GM12872 (cell line): ENCODE results near the gene TMEM225.

Experiments
- CTCF ChIP-seq: IDR thresholded peaks from 3 replicates; pipeline ENCODE4 v1.5.1; 2011; ENCODE audit warnings: low read depth, mild to moderate bottlenecking, low read length, moderate library complexity; ENCODE audit not compliant: insufficient read depth

The TMEM225 gene

GRCh38 chr11:123839131-123839530 is 46.3 kb downstream of the TMEM225 start:
- no peak for TF ChIP-seq CTCF

GRCh38 chr11:123838659-123839058 is 46.8 kb downstream of the TMEM225 start:
- TF ChIP-seq CTCF = no peak

GRCh38 chr11:123838199-123838598 is 47.3 kb downstream of the TMEM225 start:
- no peak for TF ChIP-seq CTCF

- no peak for TF ChIP-seq CTCF
Measured at GRCh38 chr11:123833095-123833494, 52.4 kb downstream of the TMEM225 start.
